Endothelial cell of umbilical vein (primary cell): ENCODE results near the gene AP5Z1.

Experiments
- CTCF ChIP-seq, 2 donors: IDR thresholded peaks; 1 replicate in 1 of 2; 2 replicates in 1 of 2; pipeline ENCODE4 v1.5.1; 2011; ENCODE audit warnings: low read length in 2 of 2, mild to moderate bottlenecking in 2 of 2, moderate library complexity in 2 of 2, control low read depth in 1 of 2, inconsistent platforms in 1 of 2, low read depth in 1 of 2; ENCODE audit not compliant: insufficient read depth in 1 of 2; ENCODE audit errors: extremely low read depth in 1 of 2
- EZH2 ChIP-seq: IDR thresholded peaks from 2 replicates; pipeline ENCODE4 v1.6.1; 2012; ENCODE audit warnings: borderline replicate concordance, low read depth, mild to moderate bottlenecking, moderate library complexity, low read length, inconsistent platforms; ENCODE audit not compliant: severe bottlenecking
- FOS ChIP-seq: IDR thresholded peaks from 2 replicates; pipeline ENCODE4 v1.6.1; 2011; ENCODE audit warnings: mild to moderate bottlenecking, low read length, moderate library complexity, borderline replicate concordance; ENCODE audit not compliant: insufficient read depth
- MAX ChIP-seq: IDR thresholded peaks from 2 replicates; pipeline ENCODE4 v1.6.1; 2011; ENCODE audit not compliant: insufficient read depth, insufficient read length
- POLR2A ChIP-seq: IDR thresholded peaks from 2 replicates; pipeline ENCODE4 v1.6.1; 2012; ENCODE audit warnings: low read depth, mild to moderate bottlenecking, control low read depth, low read length
- POLR2AphosphoS5 ChIP-seq: IDR thresholded peaks from 2 replicates; pipeline ENCODE4 v1.6.1; 2012; ENCODE audit warnings: low read depth, mild to moderate bottlenecking, control low read depth, low read length, moderate library complexity; ENCODE audit not compliant: insufficient read depth

- TF ChIP-seq CTCF (IDR thresholded peaks at IDR 0.05; ENCODE audit: extremely low read depth in 1 of 2, insufficient read depth in 1 of 2, low read depth in 1 of 2, low read length in 2 of 2) (no peak), EZH2 (no peak), POLR2A (no peak), MAX (no peak), POLR2AphosphoS5 (no peak), FOS (no peak)
These were observed 8.5 kb upstream of the AP5Z1 start for GRCh38 chr7:4766666-4767519.
